NOMO-1 treated with dmso at 0.1 percent for 144 hours (cell line): ENCODE measurements around the gene FLT1.

ENCODE experiments used
- DNase-seq: peaks from one replicate; lab custom pipeline; 2025; ENCODE audit not compliant: unreplicated experiment; lab: John Stamatoyannopoulos, UW

FLT1 gene

GRCh38 chr13:28490061-28490460 lies 4.9 kb downstream of the FLT1 start:
- DNase-seq, result no peak

- no peak for DNase-seq
Measured at GRCh38 chr13:28489524-28489931, 5.4 kb downstream of the FLT1 start.

- no peak for DNase-seq
Measured at GRCh38 chr13:28488376-28489005, 6.4 kb downstream of the FLT1 start.

GRCh38 chr13:28485996-28486543 lies 8.9 kb downstream of the FLT1 start:
- DNase-seq, result no peak

- DNase-seq, result no peak
Measured at GRCh38 chr13:28485551-28485950, 9.4 kb downstream of the FLT1 start.

- DNase-seq, result no peak
Measured at GRCh38 chr13:28485097-28485496, 9.8 kb downstream of the FLT1 start.

- no peak for DNase-seq
Measured at GRCh38 chr13:28483313-28483931, 11.5 kb downstream of the FLT1 start.

- no peak for DNase-seq
Measured at GRCh38 chr13:28479005-28479404, 15.9 kb downstream of the FLT1 start.

- no peak for DNase-seq
Measured at GRCh38 chr13:28478127-28478526, 16.8 kb downstream of the FLT1 start.

- DNase-seq, result no peak
Measured at GRCh38 chr13:28477709-28477973, 17.3 kb downstream of the FLT1 start.

- DNase-seq, result no peak
Measured at GRCh38 chr13:28476919-28477708, 17.8 kb downstream of the FLT1 start.

- DNase-seq, result peak; percentile 63
Measured at GRCh38 chr13:28475916-28476725, 18.8 kb downstream of the FLT1 start.

- DNase-seq, result no peak
Measured at GRCh38 chr13:28474491-28475134, 20.3 kb downstream of the FLT1 start.

- no peak for DNase-seq
Measured at GRCh38 chr13:28473044-28473443, 21.9 kb downstream of the FLT1 start.

- DNase-seq, result no peak
Measured at GRCh38 chr13:28471421-28471820, 23.5 kb downstream of the FLT1 start.

GRCh38 chr13:28470296-28470695 lies 24.6 kb downstream of the FLT1 start:
- DNase-seq, result no peak

GRCh38 chr13:28469316-28469715 lies 25.6 kb downstream of the FLT1 start:
- no peak for DNase-seq

GRCh38 chr13:28468023-28468915 lies 26.7 kb downstream of the FLT1 start:
- DNase-seq, result peak; percentile 92

GRCh38 chr13:28467034-28467433 lies 27.9 kb downstream of the FLT1 start:
- no peak for DNase-seq

GRCh38 chr13:28466151-28466550 lies 28.8 kb downstream of the FLT1 start:
- DNase-seq, result no peak
